Astrocyte of the spinal cord (primary cell): Measurements from ENCODE around the gene ADGRB3.

Experiments used
- DNase-seq: peaks from one replicate; pipeline ENCODE4 v3.0.0; 2011; ENCODE audit warnings: low read depth, low spot score
- H3K4me3 ChIP-seq: 2 replicates; pipeline ENCODE4 v1.5.1; 2011; ENCODE audit warnings: low read depth, mild to moderate bottlenecking, low read length, moderate library complexity
- CTCF ChIP-seq: IDR thresholded peaks from 2 replicates; pipeline ENCODE4 v1.5.1; 2012; ENCODE audit warnings: low read depth, mild to moderate bottlenecking, low read length, inconsistent platforms
- in situ Hi-C: cut with HindIII; loops from 2 replicates; pipeline ENCODE4 v1.10.0; 2017; ENCODE audit warnings: low sequenced_read_pairs

Gene ADGRB3

GRCh38 chr6:69185276-69185675, 550.2 kb downstream of the ADGRB3 start:
- DNase-seq = no peak
- no peak overlapping the region for H3K4me3 ChIP-seq
- in situ Hi-C loops = no loop called here
- no peak for TF ChIP-seq CTCF

GRCh38 chr6:69202768-69203167, 567.7 kb downstream of the ADGRB3 start:
- DNase-seq = no peak
- in situ Hi-C loops = no loop called here
- H3K4me3 ChIP-seq = no peak overlapping the region
- no peak for TF ChIP-seq CTCF

GRCh38 chr6:69216127-69216526, 581.0 kb downstream of the ADGRB3 start:
- in situ Hi-C loops = no loop called here
- DNase-seq = no peak
- TF ChIP-seq CTCF = no peak
- no peak overlapping the region for H3K4me3 ChIP-seq

GRCh38 chr6:69217343-69217742, 582.3 kb downstream of the ADGRB3 start:
- in situ Hi-C loops = no loop called here
- no peak for DNase-seq
- no peak for TF ChIP-seq CTCF
- H3K4me3 ChIP-seq = no peak overlapping the region

GRCh38 chr6:69220375-69220774, 585.3 kb downstream of the ADGRB3 start:
- in situ Hi-C loops = no loop called here
- no peak for DNase-seq
- no peak for TF ChIP-seq CTCF
- H3K4me3 ChIP-seq = no peak overlapping the region

GRCh38 chr6:69232008-69232407, 596.9 kb downstream of the ADGRB3 start:
- in situ Hi-C loops = no loop called here
- H3K4me3 ChIP-seq = no peak overlapping the region
- no peak for DNase-seq
- TF ChIP-seq CTCF = no peak

GRCh38 chr6:69232496-69232895, 597.4 kb downstream of the ADGRB3 start:
- DNase-seq = no peak
- TF ChIP-seq CTCF = no peak
- H3K4me3 ChIP-seq = no peak overlapping the region
- in situ Hi-C loops = no loop called here
